Astrocyte of the cerebellum (primary cell): ENCODE measurements around the gene TMEM135.
"Not testable (repeated sequence)": the region's sequence is repeated elsewhere in the genome, so short reads cannot be mapped to it uniquely, and the experiment has no call there.

Experiments
- DNase-seq: peaks from one replicate; pipeline ENCODE4 v3.0.0-alpha.2; 2011; ENCODE audit warnings: low read depth
- H3K4me3 ChIP-seq: 2 replicates; pipeline ENCODE4 v1.5.1; 2011; ENCODE audit warnings: mild to moderate bottlenecking, low read depth, low read length, moderate library complexity
- CTCF ChIP-seq: IDR thresholded peaks from 2 replicates; pipeline ENCODE4 v1.5.1; 2012; ENCODE audit warnings: low read length, low read depth, moderate library complexity, mild to moderate bottlenecking; ENCODE audit errors: missing control alignments
- in situ Hi-C: cut with HindIII; loops from 2 replicates; pipeline ENCODE4 v1.10.0; 2017; ENCODE audit warnings: low sequenced_read_pairs

Gene TMEM135

GRCh38 chr11:87185228-87185627 is 147.5 kb downstream of the TMEM135 start:
- H3K4me3 ChIP-seq = no peak overlapping the region
- TF ChIP-seq CTCF = no peak
- DNase-seq = no peak
- in situ Hi-C loops = no loop called here

- no peak for TF ChIP-seq CTCF
- no peak for DNase-seq
- in situ Hi-C loops = no loop called here
- no peak overlapping the region for H3K4me3 ChIP-seq
These were observed 149.3 kb downstream of the TMEM135 start for GRCh38 chr11:87187076-87187475.

GRCh38 chr11:87187930-87188329 is 150.2 kb downstream of the TMEM135 start:
- TF ChIP-seq CTCF = no peak
- no peak overlapping the region for H3K4me3 ChIP-seq
- in situ Hi-C loops = no loop called here
- DNase-seq = no peak

GRCh38 chr11:87188396-87188795 is 150.7 kb downstream of the TMEM135 start:
- in situ Hi-C loops, H3K4me3 ChIP-seq: not testable (repeated sequence)

GRCh38 chr11:87188921-87189320 is 151.2 kb downstream of the TMEM135 start:
- DNase-seq, H3K4me3 ChIP-seq, in situ Hi-C loops: not testable (repeated sequence)

More at GRCh38 chr11:87188396-87188795, 150.7 kb downstream of the TMEM135 start:
- not testable (repeated sequence) for DNase-seq

GRCh38 chr11:87190071-87190470 is 152.3 kb downstream of the TMEM135 start:
- in situ Hi-C loops = no loop called here
- no peak for TF ChIP-seq CTCF
- no peak overlapping the region for H3K4me3 ChIP-seq
- no peak for DNase-seq

- TF ChIP-seq CTCF = no peak
- no peak overlapping the region for H3K4me3 ChIP-seq
- no peak for DNase-seq
- in situ Hi-C loops = no loop called here
These were observed 156.2 kb downstream of the TMEM135 start for GRCh38 chr11:87193756-87194470.
